Measurements from ENCODE around the gene CATSPERB.

DNA sequence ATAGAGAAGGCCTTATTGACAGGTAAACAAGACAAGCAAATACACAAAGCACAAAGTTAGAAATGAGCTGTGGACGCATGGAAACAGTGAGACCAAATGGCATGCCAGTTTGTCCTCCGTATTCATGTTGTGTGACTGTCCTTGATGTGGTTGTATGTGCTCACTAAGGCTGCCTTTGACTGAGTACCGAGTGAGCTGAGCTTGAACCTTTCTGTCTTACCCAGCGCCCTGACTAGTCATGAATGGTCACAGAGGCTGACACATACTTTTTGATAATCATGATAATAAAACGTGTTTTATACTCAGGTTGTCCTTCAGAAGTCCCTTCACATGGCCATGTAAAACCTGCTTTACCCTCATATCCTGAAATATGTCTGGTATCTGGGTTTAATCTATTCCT lies 553 bp upstream of the CATSPERB start:
- TF ChIP-seq CTCF (IDR thresholded peaks at IDR 0.05) (no peak), POLR2A (IDR thresholded peaks at IDR 0.05) (no peak)

Measured in body of pancreas (tissue), 4 donors.